Chondrocyte (in vitro differentiated cells): Measurements from ENCODE around the gene CLEC4F. TPM values are rescaled to one million over a fixed set of nuclear protein-coding genes. Genes with fewer than 3 reads are reported as not detected.

Experiments used
- DNase-seq: peaks from one replicate; pipeline ENCODE4 v3.0.0; 2021; ENCODE audit warnings: mixed read lengths, low spot score
- H3K27ac Mint-ChIP-seq: one replicate; pipeline ENCODE4 v1.8.0; 2021; ENCODE audit warnings: mild to moderate bottlenecking, moderate library complexity, mixed read lengths; ENCODE audit not compliant: unreplicated experiment
- H3K27me3 Mint-ChIP-seq: 2 replicates; pipeline ENCODE4 v1.8.0; 2021; ENCODE audit warnings: low read depth, mixed read lengths
- H3K36me3 Mint-ChIP-seq: 2 replicates; pipeline ENCODE4 v1.8.0; 2021; ENCODE audit warnings: low read depth, mixed read lengths
- H3K4me1 Mint-ChIP-seq: 2 replicates; pipeline ENCODE4 v1.8.0; 2021; ENCODE audit warnings: low read depth, mild to moderate bottlenecking, mixed read lengths
- H3K4me3 Mint-ChIP-seq: one replicate; pipeline ENCODE4 v1.8.0; 2021; ENCODE audit warnings: mild to moderate bottlenecking, moderate library complexity, mixed read lengths; ENCODE audit not compliant: unreplicated experiment
- H3K9me3 Mint-ChIP-seq: 2 replicates; pipeline ENCODE4 v1.8.0; 2021; ENCODE audit warnings: low read depth, mixed read lengths
- total RNA-seq: library from RNA; stranded (reverse); gene quantifications from 3 replicates; pipeline ENCODE4 v1.2.1, GENCODE V29; 2021
- TF ChIP-seq, protein P1 (sequence below): fragments of 200-600 bp; sonication (generic); IDR thresholded peaks from 2 replicates; pipeline ENCODE4 v1.5.0; 2021; ENCODE audit warnings: antibody characterized with exemption, mild to moderate bottlenecking, moderate library complexity

Gene CLEC4F
- total RNA-seq, 1 donor from 2014 or later = not detected

DNA sequence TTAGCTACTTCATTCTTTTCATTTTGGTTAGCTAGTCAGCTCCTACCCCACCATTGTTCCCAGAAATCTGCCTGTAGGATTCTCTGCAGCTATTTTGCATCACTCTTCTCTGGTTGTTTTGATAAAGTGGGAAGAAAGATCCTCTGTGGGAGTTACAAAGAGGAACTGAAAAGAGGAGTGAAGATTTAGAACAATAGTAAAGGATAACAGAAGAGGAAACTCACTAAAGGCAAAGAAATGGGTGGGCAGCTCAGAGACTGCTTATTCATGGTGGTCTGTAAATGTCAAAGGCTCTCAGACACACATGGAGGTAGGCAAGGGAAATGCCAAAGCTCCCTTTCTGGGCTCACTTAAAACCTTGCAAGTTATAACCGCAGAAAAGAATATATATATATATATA is 32.4 kb upstream of the CLEC4F start:
- H3K9me3 Mint-ChIP-seq = no peaks in the 10 kb centered on the region
- no peaks in the 10 kb centered on the region for H3K36me3 Mint-ChIP-seq
- TF ChIP-seq, protein P1, sequence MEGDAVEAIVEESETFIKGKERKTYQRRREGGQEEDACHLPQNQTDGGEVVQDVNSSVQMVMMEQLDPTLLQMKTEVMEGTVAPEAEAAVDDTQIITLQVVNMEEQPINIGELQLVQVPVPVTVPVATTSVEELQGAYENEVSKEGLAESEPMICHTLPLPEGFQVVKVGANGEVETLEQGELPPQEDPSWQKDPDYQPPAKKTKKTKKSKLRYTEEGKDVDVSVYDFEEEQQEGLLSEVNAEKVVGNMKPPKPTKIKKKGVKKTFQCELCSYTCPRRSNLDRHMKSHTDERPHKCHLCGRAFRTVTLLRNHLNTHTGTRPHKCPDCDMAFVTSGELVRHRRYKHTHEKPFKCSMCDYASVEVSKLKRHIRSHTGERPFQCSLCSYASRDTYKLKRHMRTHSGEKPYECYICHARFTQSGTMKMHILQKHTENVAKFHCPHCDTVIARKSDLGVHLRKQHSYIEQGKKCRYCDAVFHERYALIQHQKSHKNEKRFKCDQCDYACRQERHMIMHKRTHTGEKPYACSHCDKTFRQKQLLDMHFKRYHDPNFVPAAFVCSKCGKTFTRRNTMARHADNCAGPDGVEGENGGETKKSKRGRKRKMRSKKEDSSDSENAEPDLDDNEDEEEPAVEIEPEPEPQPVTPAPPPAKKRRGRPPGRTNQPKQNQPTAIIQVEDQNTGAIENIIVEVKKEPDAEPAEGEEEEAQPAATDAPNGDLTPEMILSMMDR = no peak
- H3K27me3 Mint-ChIP-seq = peaks cover 53% of the 10 kb centered on the region
- no peak overlapping the region for H3K27ac Mint-ChIP-seq
- H3K4me1 Mint-ChIP-seq = no peaks in the 10 kb centered on the region
- no peak for DNase-seq
- H3K4me3 Mint-ChIP-seq = no peak overlapping the region

DNA sequence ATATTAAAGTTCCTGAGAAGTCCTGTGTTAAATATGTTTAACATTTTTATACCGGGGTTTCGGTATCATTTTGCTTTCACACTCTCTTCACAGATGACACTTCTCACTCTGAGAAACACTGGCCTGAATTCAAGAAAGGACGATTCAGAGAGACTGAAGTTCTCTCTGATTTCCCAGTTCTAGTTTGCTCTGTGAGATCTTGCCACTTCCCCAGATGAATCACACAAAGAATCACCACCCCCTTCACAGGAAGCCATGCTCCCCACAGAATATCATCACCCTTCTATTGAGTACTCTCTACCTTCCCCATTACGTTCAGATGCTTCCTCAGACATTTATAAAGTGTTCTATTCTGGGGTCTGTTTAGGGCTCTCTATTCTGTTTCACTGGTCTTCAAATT is 31.3 kb upstream of the CLEC4F start:
- no peak overlapping the region for H3K27ac Mint-ChIP-seq
- TF ChIP-seq, protein P1 = no peak
- no peaks in the 10 kb centered on the region for H3K36me3 Mint-ChIP-seq
- H3K9me3 Mint-ChIP-seq = no peaks in the 10 kb centered on the region
- no peak for DNase-seq
- no peak overlapping the region for H3K4me3 Mint-ChIP-seq
- H3K4me1 Mint-ChIP-seq = no peaks in the 10 kb centered on the region
- peaks cover 45% of the 10 kb centered on the region for H3K27me3 Mint-ChIP-seq

DNA sequence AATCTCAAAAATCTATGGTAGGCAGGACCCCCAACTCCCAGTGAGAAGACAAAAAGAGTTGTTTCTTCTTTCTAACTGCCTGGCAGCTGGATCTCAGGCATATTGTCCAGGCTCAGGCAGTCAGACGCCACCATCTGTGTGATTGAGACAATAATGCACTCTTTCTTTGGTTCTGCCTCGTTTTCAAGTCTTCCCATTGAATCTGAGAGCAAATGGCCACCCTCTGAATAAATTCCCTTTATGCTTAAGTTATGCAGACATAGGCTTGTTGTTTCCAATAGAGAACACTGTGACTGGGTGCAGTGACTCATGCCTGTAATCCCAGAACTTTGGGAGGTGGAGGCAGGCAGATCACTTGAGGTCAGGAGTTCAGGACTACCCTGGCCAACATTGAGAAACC is 30.5 kb upstream of the CLEC4F start:
- Mint-ChIP-seq H3K4me1 (no peaks in the 10 kb centered on the region), H3K4me3 (no peak overlapping the region), H3K9me3 (no peaks in the 10 kb centered on the region), H3K27me3 (peaks cover 43% of the 10 kb centered on the region), H3K27ac (no peak overlapping the region), H3K36me3 (no peaks in the 10 kb centered on the region)
- DNase-seq = no peak
- TF ChIP-seq, protein P1 = no peak

DNA sequence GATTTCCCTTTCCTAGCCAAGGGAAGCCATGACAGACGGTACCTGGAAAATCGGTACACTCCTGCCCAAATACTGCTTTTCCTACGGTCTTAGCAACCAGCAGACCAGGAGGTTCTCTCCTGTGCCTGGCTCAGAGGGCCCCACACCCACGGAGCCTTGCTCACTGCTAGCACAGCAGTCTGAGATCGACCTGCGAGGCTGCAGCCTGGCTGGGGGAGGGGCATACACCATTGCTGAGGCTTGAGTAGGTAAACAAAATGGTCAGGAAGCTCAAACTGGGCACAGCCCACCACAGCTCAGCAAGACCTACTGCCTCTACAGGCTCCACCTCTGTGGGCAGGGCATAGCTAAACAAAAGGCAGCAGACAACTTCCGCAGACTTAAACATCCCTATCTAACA is 22.0 kb upstream of the CLEC4F start:
- Mint-ChIP-seq H3K4me1 (no peaks in the 10 kb centered on the region), H3K27ac (no peak overlapping the region), H3K4me3 (no peak overlapping the region), H3K27me3 (peaks cover 40% of the 10 kb centered on the region), H3K36me3 (peaks cover 3% of the 10 kb centered on the region), H3K9me3 (peaks cover 3% of the 10 kb centered on the region)
- TF ChIP-seq, protein P1 = no peak
- no peak for DNase-seq

DNA sequence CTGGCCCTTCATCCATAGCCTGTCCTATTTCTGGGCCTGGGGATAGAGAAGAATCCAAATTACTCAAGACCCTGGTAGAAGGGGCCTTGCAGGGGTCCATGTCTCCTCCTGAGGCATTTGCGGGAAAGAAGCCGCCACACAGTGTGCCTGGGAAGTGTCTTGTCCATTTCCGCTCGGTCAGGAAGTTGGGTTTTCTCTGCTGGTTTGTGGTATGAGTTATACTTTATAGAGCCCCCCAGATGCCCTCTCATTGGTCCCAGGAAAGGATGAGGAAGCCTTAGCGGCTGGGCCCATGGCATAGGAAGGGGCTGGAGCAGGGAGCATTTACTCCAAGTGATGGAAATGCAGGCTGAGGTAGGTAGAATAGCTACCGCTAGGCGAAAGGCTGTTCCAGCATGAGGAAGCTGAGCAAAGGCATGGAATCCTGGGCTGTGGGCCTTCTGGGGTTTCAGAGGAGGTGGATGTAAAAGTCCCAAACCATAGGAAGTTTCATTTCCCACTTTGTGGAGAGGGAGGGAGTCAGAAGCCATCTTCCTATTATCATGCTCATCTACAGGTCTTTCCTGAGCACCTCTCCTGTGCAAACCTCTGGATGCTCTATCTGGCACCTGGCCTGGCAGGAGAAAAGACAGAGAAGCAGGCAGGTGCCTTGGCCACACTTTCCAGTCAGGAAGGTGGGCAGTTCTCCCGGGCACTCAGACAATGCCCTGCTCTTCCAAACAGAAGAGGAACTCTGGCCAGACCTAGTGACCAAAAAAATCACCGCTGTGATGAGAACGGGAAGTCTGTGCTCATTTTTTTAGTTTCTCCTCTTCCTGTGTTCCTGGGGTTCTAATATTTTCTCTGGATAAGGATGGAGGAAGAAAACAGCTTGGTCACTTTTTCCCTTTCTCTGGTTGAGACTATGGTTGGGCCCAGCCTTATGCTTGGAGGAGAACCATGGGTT is 17.9 kb upstream of the CLEC4F start:
- peaks cover 32% of the 10 kb centered on the region for H3K27me3 Mint-ChIP-seq

More for the DNA sequence above, 17.9 kb upstream of the CLEC4F start:
- TF ChIP-seq, protein P1 = no peak
- Mint-ChIP-seq H3K4me3 (no peak overlapping the region), H3K27ac (no peak overlapping the region), H3K36me3 (no peaks in the 10 kb centered on the region), H3K4me1 (no peaks in the 10 kb centered on the region), H3K9me3 (peaks cover 3% of the 10 kb centered on the region)
- DNase-seq = no peak
